HG03280 (cell line): ENCODE results near the gene MFSD1.

Experiments
- ATAC-seq: cut with Tn5 transposase; IDR thresholded peaks from one replicate; pipeline ENCODE4 v1.9.1; 2021; ENCODE audit warnings: mild to moderate bottlenecking, moderate library complexity; ENCODE audit not compliant: unreplicated experiment

Gene MFSD1

GRCh38 chr3:158864492-158864891, 62.6 kb downstream of the MFSD1 start:
- ATAC-seq, result no peak

GRCh38 chr3:158875700-158876099, 73.8 kb downstream of the MFSD1 start:
- ATAC-seq, result no peak
